HEK293 (cell line): ENCODE results near the gene IGFBP7.
A peak's percentile ranks its signal among the peaks of the same experiment; 100 is the strongest.

Experiments used
- CTCF ChIA-PET: fragments of 350-600 bp; formaldehyde crosslinking; extraction: SDS; loops from one replicate; lab custom pipeline; 2021; ENCODE audit warnings: antibody characterized with exemption; lab: Yijun Ruan, JAX
- POLR2A ChIA-PET: fragments of 300-600 bp; formaldehyde crosslinking; extraction: SDS; loops from one replicate; lab custom pipeline; 2020; ENCODE audit warnings: antibody characterized with exemption, inconsistent platforms; lab: Yijun Ruan, JAX
- H3K27ac ChIP-seq: fragments of 200-500 bp; sonication (Bioruptor generic); 2 replicates; pipeline ENCODE4 v1.5.1; 2014; ENCODE audit warnings: low read depth, low read length, control low read depth, inconsistent platforms; ENCODE audit errors: extremely low read depth
- H3K36me3 ChIP-seq, 2 experiments: fragments of 200-500 bp in 1 of 2; sonication (Bioruptor generic) in 1 of 2; 1 replicate in 1 of 2; 2 replicates in 1 of 2; pipeline ENCODE4 v1.5.1; 2014 to 2017; ENCODE audit warnings: inconsistent platforms in 2 of 2, low read length in 2 of 2; ENCODE audit not compliant: control insufficient read depth in 2 of 2, insufficient read depth in 1 of 2
- H3K4me1 ChIP-seq: fragments of 200-500 bp; sonication (Bioruptor generic); 2 replicates; pipeline ENCODE4 v1.5.1; 2014; ENCODE audit warnings: mild to moderate bottlenecking, low read length, inconsistent platforms; ENCODE audit not compliant: control insufficient read depth, insufficient read depth
- H3K4me3 ChIP-seq: 2 replicates; pipeline ENCODE4 v1.5.1; 2011; ENCODE audit warnings: low read depth, mild to moderate bottlenecking, control low read depth, low read length, moderate library complexity
- H3K9me3 ChIP-seq: fragments of 200-500 bp; sonication (Bioruptor generic); 2 replicates; pipeline ENCODE4 v1.5.1; 2014; ENCODE audit warnings: low read depth, low read length, inconsistent platforms; ENCODE audit not compliant: control insufficient read depth, insufficient read depth
- BCL11B ChIP-seq: fragments of 450-650 bp; formaldehyde crosslinking; IDR thresholded peaks from 2 replicates; pipeline ENCODE4 v1.5.1; 2016; ENCODE audit warnings: low read depth, missing biosample characterization, missing genetic modification characterization
- KLF17 ChIP-seq: fragments of 450-650 bp; formaldehyde crosslinking; IDR thresholded peaks from 2 replicates; pipeline ENCODE4 v1.5.1; 2016; ENCODE audit warnings: missing biosample characterization, missing genetic modification characterization
- MZF1 ChIP-seq: fragments of 450-650 bp; formaldehyde crosslinking; IDR thresholded peaks from 2 replicates; pipeline ENCODE4 v1.5.1; 2017; ENCODE audit warnings: missing biosample characterization, missing genetic modification characterization, borderline replicate concordance
- OVOL3 ChIP-seq: fragments of 450-650 bp; formaldehyde crosslinking; IDR thresholded peaks from 2 replicates; pipeline ENCODE4 v1.5.1; 2016; ENCODE audit warnings: missing biosample characterization, missing genetic modification characterization
- PRDM4 ChIP-seq: fragments of 450-650 bp; formaldehyde crosslinking; IDR thresholded peaks from 2 replicates; pipeline ENCODE4 v1.5.1; 2017; ENCODE audit warnings: missing biosample characterization, missing genetic modification characterization
- WT1 ChIP-seq: fragments of 450-650 bp; formaldehyde crosslinking; IDR thresholded peaks from 2 replicates; pipeline ENCODE4 v1.5.1; 2016; ENCODE audit warnings: missing biosample characterization, missing genetic modification characterization
- ZNF16 ChIP-seq: fragments of 450-650 bp; formaldehyde crosslinking; IDR thresholded peaks from 2 replicates; pipeline ENCODE4 v1.5.1; 2016; ENCODE audit warnings: low read depth, missing biosample characterization, missing genetic modification characterization
- ZNF169 ChIP-seq: fragments of 450-650 bp; formaldehyde crosslinking; IDR thresholded peaks from 2 replicates; pipeline ENCODE4 v1.5.1; 2016; ENCODE audit warnings: missing biosample characterization, missing genetic modification characterization
- ZNF211 ChIP-seq: fragments of 450-650 bp; formaldehyde crosslinking; IDR thresholded peaks from 2 replicates; pipeline ENCODE4 v1.5.1; 2016; ENCODE audit warnings: low read depth, missing biosample characterization, missing genetic modification characterization
- ZNF214 ChIP-seq: fragments of 450-650 bp; formaldehyde crosslinking; IDR thresholded peaks from 2 replicates; pipeline ENCODE4 v1.5.1; 2017; ENCODE audit warnings: missing biosample characterization, mild to moderate bottlenecking, missing genetic modification characterization, borderline replicate concordance
- ZNF223 ChIP-seq: fragments of 450-650 bp; formaldehyde crosslinking; IDR thresholded peaks from 2 replicates; pipeline ENCODE4 v1.5.1; 2016; ENCODE audit warnings: missing biosample characterization, missing genetic modification characterization
- ZNF510 ChIP-seq: fragments of 450-650 bp; formaldehyde crosslinking; IDR thresholded peaks from 2 replicates; pipeline ENCODE4 v1.5.1; 2018; ENCODE audit warnings: mild to moderate bottlenecking, missing genetic modification characterization, missing biosample characterization; ENCODE audit not compliant: insufficient replicate concordance
- ZNF558 ChIP-seq: fragments of 450-650 bp; formaldehyde crosslinking; IDR thresholded peaks from 2 replicates; pipeline ENCODE4 v1.5.1; 2016; ENCODE audit warnings: missing biosample characterization, missing genetic modification characterization
- ZNF747 ChIP-seq: fragments of 450-650 bp; formaldehyde crosslinking; IDR thresholded peaks from 2 replicates; pipeline ENCODE4 v1.5.1; 2016; ENCODE audit warnings: missing biosample characterization, missing genetic modification characterization
- ZNF768 ChIP-seq: fragments of 450-650 bp; formaldehyde crosslinking; IDR thresholded peaks from 2 replicates; pipeline ENCODE4 v1.5.1; 2018; ENCODE audit warnings: missing biosample characterization, mild to moderate bottlenecking, missing genetic modification characterization
- ZNF830 ChIP-seq: fragments of 450-650 bp; IDR thresholded peaks from 2 replicates; pipeline ENCODE4 v1.5.0; 2018; ENCODE audit warnings: missing biosample characterization, missing genetic modification characterization, low read depth, mild to moderate bottlenecking, moderate library complexity
- TF ChIP-seq, protein P1 (sequence below): fragments of 450-650 bp; formaldehyde crosslinking; IDR thresholded peaks from 2 replicates; pipeline ENCODE4 v1.5.1; 2017; ENCODE audit warnings: missing biosample characterization, missing genetic modification characterization
- TF ChIP-seq, protein P2 (sequence below): fragments of 450-650 bp; formaldehyde crosslinking; IDR thresholded peaks from 2 replicates; pipeline ENCODE4 v1.5.1; 2017; ENCODE audit warnings: missing biosample characterization, mild to moderate bottlenecking, missing genetic modification characterization, moderate library complexity
- TF ChIP-seq, protein P3 (sequence below): fragments of 450-650 bp; formaldehyde crosslinking; IDR thresholded peaks from 2 replicates; pipeline ENCODE4 v1.5.1; 2017; ENCODE audit warnings: missing biosample characterization, missing genetic modification characterization

The IGFBP7 gene

GRCh38 chr4:57109411-57109846 lies 756 bp downstream of the IGFBP7 start:
- H3K27ac ChIP-seq, result peak overlapping the region; percentile 69; the same call in 1 of the 2 replicates
- TF ChIP-seq ZNF211 (tag by site-specific recombination) (no peak), PRDM4 (tag by site-specific recombination) (no peak), ZNF747 (tag by site-specific recombination) (no peak), BCL11B (tag by site-specific recombination) (no peak), ZNF223 (tag by site-specific recombination) (no peak), ZNF510 (no peak), ZNF169 (tag by site-specific recombination) (no peak)
- TF ChIP-seq, protein P1, sequence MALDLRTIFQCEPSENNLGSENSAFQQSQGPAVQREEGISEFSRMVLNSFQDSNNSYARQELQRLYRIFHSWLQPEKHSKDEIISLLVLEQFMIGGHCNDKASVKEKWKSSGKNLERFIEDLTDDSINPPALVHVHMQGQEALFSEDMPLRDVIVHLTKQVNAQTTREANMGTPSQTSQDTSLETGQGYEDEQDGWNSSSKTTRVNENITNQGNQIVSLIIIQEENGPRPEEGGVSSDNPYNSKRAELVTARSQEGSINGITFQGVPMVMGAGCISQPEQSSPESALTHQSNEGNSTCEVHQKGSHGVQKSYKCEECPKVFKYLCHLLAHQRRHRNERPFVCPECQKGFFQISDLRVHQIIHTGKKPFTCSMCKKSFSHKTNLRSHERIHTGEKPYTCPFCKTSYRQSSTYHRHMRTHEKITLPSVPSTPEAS (tag by site-specific recombination), result no peak

DNA sequence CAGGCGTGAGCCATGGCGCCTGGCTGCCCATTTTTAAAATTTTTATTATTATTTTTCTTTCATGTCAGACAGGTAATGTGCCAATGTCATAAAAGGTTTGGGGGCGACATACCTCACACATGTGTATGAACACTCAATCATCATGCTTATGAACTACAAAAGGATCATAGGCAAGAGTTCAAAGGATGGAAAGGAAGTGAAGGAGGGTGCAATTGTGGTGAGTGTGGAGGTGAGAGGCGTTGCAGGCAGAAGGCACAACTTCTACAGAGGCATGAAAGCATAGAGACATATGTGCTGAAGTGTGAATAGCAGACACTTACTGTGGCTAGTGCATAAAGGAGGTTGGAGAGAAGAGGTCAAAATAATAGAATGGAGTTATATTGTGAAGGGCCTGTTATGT lies 4.0 kb downstream of the IGFBP7 start:
- peaks cover 5% of the 10 kb centered on the region for H3K4me1 ChIP-seq
- H3K4me3 ChIP-seq, result no peak overlapping the region
- CTCF ChIA-PET, result interaction anchor here (0.6 to 1.2 kb wide), 4 partner anchors 15 to 146 kb away, joined by 3 to 4 read pairs (median 4); no protein-coding TSS in a partner anchor
- H3K36me3 ChIP-seq, result no peaks in the 10 kb centered on the region
- H3K9me3 ChIP-seq, result no peaks in the 10 kb centered on the region
- POLR2A ChIA-PET, result no interaction called here
- no peak overlapping the region for H3K27ac ChIP-seq
- TF ChIP-seq ZNF16 (tag by site-specific recombination) (no peak), ZNF830 (tag by site-specific recombination) (no peak), ZNF768 (tag by site-specific recombination) (no peak), WT1 (tag by site-specific recombination) (no peak)
- TF ChIP-seq, protein P2, sequence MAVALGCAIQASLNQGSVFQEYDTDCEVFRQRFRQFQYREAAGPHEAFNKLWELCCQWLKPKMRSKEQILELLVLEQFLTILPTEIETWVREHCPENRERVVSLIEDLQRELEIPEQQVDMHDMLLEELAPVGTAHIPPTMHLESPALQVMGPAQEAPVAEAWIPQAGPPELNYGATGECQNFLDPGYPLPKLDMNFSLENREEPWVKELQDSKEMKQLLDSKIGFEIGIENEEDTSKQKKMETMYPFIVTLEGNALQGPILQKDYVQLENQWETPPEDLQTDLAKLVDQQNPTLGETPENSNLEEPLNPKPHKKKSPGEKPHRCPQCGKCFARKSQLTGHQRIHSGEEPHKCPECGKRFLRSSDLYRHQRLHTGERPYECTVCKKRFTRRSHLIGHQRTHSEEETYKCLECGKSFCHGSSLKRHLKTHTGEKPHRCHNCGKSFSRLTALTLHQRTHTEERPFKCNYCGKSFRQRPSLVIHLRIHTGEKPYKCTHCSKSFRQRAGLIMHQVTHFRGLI (tag by site-specific recombination), result no peak

More at GRCh38 chr4:57109411-57109846, 756 bp downstream of the IGFBP7 start:
- no peaks in the 10 kb centered on the region for H3K4me1 ChIP-seq
- ChIA-PET CTCF (interaction anchor here (0.9 to 1.9 kb wide), 3 partner anchors 10 to 71 kb away, joined by 3 to 8 read pairs (median 5); no protein-coding TSS in a partner anchor), POLR2A (interaction anchor here (1.6 kb wide), 1 partner anchor 29 kb away, joined by 4 read pairs; no protein-coding TSS in a partner anchor)
- H3K4me3 ChIP-seq, result peak overlapping the region; percentile 46
- H3K9me3 ChIP-seq, result no peaks in the 10 kb centered on the region
- H3K36me3 ChIP-seq, result no peaks in the 10 kb centered on the region

DNA sequence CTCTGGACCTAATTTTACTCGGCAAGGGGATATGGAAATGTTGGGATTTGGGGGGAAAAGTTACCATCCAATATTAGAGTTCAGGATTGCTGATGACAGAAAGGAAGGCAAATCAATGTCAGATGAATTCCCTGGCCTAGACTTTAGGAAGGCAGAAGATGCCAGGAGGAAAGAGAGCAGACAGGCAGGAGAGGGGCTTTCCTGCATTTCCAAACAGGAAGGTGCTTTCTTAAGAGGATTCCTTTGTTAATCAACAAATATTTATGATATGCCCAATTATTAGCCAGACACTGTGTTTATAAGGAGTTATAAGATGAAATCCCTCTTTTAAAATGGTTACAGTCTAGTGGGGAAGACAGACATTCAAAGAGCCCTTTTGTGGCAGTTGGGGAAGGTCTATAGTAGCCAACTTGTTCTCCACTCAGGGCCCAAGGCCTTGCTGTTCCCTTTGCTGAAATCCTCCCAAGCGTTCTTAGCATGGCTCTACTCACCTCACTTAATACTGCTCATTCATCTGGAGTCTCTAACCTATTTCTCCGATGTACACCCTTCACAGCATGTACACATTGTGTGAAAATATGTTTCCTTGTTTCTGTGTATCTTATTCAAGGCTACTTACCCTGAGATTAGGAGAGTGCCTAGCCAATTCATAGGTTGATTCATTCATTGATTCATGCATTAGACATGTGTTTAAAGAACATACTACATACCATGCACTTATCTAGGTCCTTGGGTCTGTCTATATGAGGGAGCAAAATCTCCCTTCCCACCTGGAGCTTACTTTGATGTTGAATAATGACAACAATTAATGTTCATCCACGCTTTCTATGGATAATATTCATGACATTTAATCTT lies 5.3 kb downstream of the IGFBP7 start:
- Histone ChIP-seq H3K9me3 (no peaks in the 10 kb centered on the region), H3K4me3 (no peak overlapping the region), H3K36me3 (no peaks in the 10 kb centered on the region), H3K4me1 (peaks cover 6% of the 10 kb centered on the region), H3K27ac (no peak overlapping the region)
- ChIA-PET CTCF (interaction anchor here (1.0 kb wide), 2 partner anchors 24 to 67 kb away, joined by 3 to 4 read pairs; no protein-coding TSS in a partner anchor), POLR2A (no interaction called here)
- TF ChIP-seq ZNF214 (tag by site-specific recombination) (no peak), ZNF558 (tag by site-specific recombination) (no peak), OVOL3 (tag by site-specific recombination) (no peak), ZNF16 (tag by site-specific recombination) (no peak), MZF1 (tag by site-specific recombination) (no peak), KLF17 (tag by site-specific recombination) (no peak)
- TF ChIP-seq, protein P3, sequence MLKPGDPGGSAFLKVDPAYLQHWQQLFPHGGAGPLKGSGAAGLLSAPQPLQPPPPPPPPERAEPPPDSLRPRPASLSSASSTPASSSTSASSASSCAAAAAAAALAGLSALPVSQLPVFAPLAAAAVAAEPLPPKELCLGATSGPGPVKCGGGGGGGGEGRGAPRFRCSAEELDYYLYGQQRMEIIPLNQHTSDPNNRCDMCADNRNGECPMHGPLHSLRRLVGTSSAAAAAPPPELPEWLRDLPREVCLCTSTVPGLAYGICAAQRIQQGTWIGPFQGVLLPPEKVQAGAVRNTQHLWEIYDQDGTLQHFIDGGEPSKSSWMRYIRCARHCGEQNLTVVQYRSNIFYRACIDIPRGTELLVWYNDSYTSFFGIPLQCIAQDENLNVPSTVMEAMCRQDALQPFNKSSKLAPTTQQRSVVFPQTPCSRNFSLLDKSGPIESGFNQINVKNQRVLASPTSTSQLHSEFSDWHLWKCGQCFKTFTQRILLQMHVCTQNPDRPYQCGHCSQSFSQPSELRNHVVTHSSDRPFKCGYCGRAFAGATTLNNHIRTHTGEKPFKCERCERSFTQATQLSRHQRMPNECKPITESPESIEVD (tag by site-specific recombination), result no peak
- TF ChIP-seq, protein P2 (tag by site-specific recombination), result no peak
